NCI-H446 treated with DMSO at 0.1 percent for 48 hours (cell line): ENCODE results near the gene FYN.

ENCODE experiments used
- DNase-seq: peaks from one replicate; lab custom pipeline; 2025; lab: John Stamatoyannopoulos, UW

FYN gene

GRCh38 chr6:111725446-111726112 lies 147.7 kb downstream of the FYN start:
- no peak for DNase-seq

DNA sequence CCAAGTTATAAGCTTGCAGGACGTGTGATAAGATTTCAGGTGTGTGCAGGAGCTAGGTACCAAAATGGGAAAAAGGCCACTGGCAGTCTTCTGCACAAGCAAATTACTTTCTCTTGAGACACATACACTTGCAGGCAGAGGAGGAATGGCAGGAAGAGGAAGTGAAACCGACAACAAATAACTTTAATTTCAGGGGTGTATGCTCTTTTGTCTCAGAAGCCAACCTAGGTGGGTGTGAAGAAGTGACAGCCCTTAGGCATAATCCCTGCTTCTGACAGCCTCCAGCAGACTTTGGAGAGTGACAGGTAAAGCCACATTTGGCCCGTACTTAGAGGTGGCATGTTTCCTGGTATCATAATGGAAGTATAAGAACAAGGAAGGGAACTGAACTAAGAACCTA lies 148.7 kb downstream of the FYN start:
- DNase-seq = no peak

DNA sequence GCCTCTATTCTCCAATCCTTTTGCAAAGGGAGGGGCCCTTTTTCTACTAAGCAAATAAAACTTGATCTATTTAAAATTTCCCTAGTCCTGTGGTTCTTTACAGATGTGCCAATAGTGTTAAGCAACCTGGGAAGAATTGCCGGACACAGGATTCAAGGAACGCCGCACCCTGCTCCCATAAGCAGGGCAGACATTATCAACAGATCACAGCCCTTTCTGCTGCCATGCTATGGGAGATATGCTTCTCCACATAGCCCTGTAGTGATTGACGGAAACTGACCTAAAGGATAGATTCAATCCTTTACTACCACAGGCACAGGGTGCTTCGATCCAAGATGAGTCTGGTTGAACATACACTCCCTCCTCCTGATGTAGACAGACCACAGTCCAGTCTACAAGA lies 149.2 kb downstream of the FYN start:
- DNase-seq = no peak

DNA sequence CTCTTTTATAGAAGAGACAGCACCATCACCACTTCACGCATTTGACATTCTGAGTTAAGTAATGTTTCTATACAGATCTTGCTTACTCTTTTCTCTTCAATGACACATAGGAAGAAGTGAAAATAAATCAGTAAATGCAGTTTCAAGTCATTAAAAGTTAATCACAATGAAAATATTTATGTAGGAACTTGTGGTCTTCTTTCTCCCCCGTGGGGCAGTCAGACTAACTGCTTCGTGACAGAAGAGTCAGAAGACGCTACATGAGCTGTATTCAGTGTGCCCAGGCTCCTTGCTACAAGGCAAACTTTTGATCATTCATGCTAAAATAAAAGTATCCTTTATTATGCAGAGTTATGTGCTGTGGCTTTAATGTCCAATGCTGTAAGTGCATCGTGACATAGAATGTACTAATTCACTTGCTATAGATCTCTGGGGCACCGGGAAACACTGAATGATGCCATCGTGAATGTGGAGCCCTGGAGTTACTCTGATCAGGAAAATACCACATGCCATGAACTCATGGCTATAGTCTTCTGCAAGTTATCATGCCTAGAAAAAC lies 149.8 kb downstream of the FYN start:
- DNase-seq = no peak

DNA sequence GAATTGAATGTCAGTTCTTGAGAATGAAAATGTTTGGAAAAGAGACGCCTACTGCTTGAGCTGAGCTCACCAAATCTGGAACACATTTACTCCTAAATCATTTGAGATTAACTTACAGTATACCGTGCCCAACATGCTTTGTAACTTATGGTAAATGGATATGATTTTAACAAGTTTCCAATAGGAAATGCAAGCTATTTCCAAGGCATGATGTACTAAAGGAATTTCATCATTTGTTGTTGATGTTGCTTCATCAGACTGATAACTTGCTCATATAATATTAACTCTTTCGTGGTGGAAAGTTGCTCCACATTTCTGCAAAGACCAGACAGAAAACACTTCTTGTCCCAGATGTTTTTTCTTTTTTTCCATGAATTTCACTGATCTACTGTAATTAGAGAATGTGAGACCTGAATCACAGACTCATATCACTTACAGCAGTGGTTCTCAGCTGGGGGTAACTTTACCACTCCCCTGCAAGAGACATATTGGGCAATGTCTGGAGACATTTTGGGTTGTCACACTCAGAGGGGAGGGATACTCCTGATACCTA lies 151.0 kb downstream of the FYN start:
- DNase-seq = no peak

DNA sequence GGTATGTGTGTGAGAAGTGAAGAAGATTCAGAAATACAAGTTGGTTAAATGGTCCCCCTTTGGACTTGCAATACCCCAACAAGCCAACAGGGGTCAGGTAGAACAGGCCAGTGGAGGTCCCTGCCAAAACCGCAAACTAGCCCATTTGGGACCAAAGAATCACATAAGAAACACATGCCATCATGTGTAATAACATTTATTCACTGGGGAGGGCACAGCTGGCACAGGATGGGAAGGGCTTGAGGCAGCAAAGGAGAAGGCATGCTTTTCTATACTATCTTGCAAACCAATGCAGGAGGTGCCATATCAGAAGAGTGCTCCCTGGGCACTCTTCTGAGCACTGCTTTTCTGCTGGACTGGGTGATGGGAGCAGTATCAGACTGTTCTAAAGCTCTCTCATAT lies 151.5 kb downstream of the FYN start:
- no peak for DNase-seq

- no peak for DNase-seq
Observed at GRCh38 chr6:111720931-111721496, 152.2 kb downstream of the FYN start.

GRCh38 chr6:111718990-111719389 lies 154.3 kb downstream of the FYN start:
- no peak for DNase-seq

DNA sequence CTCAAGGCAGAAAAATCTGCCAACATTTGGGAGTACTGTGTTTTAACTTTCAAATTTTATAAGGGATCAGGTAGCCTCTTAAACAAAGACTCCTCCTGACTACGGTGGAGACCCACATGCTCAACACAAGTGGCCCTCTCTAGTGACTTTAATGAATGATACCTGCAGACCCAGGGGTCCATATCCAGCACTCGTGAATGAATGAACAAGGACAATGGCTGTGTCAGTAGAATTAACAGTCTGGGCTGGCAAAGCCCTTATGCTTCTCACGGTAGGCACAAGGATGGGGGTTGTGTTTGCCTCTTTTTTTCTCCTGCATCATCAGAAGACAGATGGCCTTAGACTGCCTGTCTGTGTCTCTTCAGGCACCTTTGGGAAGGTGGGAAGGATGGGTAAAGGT lies 154.9 kb downstream of the FYN start:
- DNase-seq = peak; percentile 2

GRCh38 chr6:111717621-111718020 lies 155.6 kb downstream of the FYN start:
- no peak for DNase-seq

DNA sequence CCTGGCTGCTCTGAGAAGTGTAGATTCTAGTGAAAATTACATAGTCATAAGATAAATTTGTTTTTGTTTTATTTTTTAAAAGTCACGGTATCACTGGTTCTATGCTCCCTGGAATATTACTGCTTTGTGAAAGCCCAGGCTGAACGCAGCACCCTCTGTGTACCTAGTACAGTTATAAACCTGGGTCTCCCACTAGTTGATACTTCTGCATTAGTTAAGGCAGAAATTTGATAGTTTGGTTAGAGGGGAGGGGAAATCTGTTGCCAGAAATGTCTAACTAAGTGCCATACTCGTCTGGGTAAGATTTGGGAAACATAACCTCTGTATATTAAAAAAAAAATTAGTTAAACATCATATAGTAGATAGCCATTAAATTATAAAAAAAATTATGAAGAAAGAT lies 156.9 kb downstream of the FYN start:
- no peak for DNase-seq

DNA sequence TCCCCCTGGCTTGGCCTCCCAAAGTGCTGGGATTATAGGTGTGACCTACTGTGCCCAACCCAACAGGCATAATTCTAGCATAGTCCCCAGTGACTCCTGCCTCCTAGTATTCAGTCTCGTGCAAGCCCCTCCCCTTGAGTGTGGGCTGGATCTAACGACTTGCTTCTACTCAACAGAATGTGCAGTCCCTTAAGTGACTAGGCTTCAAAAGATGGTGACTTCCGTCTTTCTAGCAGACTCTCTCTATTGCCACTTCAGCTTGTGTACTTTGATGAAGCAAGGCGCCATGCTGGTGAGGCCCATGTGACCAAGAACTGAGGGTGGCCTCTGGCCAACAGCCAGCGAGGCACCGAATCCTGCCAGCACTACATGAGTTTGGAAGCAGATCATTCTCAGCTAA lies 157.9 kb downstream of the FYN start:
- peak; percentile 2 for DNase-seq

GRCh38 chr6:111714416-111715270 lies 158.6 kb downstream of the FYN start:
- no peak for DNase-seq

DNA sequence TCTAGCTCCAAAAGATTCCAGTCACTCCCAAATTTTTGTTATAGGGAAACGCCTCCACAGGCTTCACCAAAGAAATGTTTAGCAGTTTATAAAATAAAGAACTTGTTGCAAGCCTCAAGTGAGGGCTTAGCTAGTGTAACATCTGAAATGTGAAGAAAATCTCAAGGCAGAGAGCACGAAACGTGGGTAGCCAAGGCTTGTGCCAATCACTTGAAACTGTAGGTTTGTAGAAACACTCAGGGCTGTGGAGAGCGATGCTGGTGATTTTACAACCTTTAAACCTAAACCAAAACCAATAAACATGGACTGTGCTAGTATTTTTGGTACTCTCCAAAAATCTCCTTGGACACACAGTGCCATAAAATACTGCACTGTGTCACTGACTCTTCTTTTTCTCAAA lies 159.4 kb downstream of the FYN start:
- DNase-seq = no peak

- DNase-seq = no peak
Observed at GRCh38 chr6:111713236-111713635, 160.0 kb downstream of the FYN start.

DNA sequence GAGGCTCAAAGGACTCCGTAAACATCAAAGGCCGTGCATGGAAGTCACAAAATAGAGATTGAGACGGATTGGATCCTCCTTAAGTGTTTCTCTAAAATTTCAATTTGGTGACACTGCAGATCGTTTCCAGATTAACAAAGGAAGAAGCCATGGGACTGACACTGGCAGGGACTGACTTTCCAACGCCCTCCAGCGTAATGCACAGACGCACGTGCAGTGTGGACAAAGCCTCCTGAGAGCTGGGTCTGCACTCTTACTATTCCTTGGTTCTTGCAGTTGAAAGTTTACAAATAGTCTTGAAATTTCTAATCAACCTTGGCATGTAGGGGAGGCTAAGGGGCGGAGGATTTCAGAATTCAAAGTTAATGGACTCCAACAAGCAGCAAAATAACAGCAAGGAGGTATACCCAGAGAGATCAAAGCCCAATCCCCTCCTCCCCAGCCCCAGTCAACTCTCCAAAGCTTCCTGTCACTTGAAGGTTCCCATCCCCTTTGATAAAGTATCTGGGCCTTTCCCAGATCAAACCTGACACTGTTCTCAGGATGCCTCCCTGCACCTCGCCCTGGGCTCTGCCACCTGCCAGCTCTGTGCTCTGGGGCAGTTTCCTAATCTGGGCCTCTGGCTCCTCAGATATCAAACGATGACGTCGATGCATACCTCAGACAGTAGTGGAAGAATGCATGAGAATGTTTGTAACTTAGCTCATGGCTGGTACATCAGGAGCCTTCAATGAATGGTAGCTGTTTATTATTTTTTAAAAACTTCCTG lies 161.1 kb downstream of the FYN start:
- DNase-seq = no peak

DNA sequence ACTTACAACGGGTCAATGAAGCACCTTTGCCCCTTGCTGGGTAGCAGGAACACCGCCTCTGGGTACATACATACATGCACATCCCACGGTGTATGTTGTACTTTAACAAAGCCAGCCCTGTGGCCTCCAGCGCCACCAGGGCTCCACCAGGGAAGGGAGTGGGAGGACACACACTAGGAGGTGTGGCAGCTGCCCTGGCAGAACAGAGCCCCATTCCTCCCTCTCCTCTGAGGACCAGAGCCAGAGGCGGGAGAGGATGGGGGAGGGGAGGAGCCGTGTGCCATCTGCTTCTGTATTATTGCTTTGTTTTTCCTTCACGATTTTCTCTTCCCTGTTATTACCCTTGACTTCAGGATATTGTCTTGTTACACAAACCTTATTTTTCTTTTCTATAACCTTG lies 161.8 kb downstream of the FYN start:
- DNase-seq = peak; percentile 69

GRCh38 chr6:111710911-111711310 lies 162.3 kb downstream of the FYN start:
- DNase-seq = no peak

DNA sequence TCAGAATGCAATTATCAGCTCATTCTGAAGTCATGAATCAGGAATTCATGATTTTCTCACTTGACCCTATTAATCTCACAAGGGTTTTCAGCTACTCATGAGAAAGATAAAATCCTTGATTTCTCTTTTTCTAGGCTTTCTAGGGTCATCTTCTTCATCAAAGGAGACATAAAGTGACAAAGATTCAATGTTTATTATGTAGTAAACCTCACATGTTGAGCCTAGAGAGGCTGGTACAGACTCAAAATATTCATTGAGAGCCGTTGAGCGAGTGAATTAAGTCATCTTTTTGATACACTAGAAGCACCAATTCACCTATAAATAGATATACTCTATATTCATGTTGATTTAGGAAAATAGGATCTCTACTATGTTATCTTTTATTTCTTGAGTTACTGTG lies 162.8 kb downstream of the FYN start:
- no peak for DNase-seq

- peak; percentile 45 for DNase-seq
Observed at GRCh38 chr6:111709615-111710398, 163.4 kb downstream of the FYN start.

DNA sequence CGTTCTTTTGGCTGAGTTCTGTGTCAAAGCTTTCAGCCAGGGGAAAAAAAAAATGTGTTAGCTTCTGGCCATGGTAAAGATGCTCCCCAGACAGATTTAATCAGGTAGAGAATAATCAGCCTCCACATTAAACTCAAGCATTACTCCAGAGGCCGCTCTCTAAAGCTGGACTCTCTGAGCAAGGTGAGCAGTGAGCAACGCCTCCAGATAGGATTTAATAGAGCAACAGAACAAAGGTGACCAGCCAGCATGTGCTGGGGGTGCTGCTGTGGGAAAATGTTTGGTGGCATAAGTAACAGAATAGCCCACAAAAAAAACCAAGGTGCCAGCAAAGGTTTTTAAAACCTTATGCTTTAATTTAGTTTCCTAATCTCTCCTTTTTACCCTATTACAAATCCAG lies 164.1 kb downstream of the FYN start:
- DNase-seq = no peak
